Measurements from ENCODE around the gene ASTN2.

GRCh38 chr9:116405321-116405720 lies 1009.5 kb downstream of the ASTN2 start:
- TF ChIP-seq GTF2A2 (tag; IDR thresholded peaks at IDR 0.05) (no peak), ZHX1 (conservative IDR thresholded peaks at IDR 0.05; ENCODE audit: low read length) (no peak)

Measured in K562 (cell line).